ENCODE data around the gene KIF18B. TPM values are rescaled to one million over a fixed set of nuclear protein-coding genes. Genes with fewer than 3 reads are reported as not detected.

Gene KIF18B
- total RNA-seq, 1 experiment from 2014 or later = 82.2 TPM

DNA sequence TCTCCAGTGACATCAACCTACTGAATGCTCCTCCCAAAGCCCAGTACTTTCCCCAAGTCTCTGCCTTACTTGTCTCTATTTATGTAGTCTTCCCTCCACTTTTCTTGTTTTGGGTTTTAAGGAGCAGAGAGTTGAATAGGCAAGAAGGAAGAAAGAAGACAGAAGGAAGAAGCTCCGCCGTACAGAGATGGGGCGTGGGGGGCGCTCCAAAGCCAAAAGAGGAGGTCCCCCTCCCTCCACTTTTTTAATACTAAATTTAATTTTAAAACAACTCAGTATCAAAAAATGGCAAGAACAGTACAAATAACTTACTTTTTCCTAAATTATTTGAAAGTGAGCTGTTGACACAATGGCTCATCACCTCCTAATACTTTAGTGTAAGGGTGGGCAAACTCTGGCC is 52.9 kb downstream of the KIF18B start:
- Mint-ChIP-seq H3K27ac (no peak overlapping the region), H3K4me3 (no peak overlapping the region), H3K9me3 (no peaks in the 10 kb centered on the region), H3K27me3 (ENCODE audit: low read depth) (no peaks in the 10 kb centered on the region), H3K36me3 (peaks cover 21% of the 10 kb centered on the region), H3K4me1 (peaks cover 7% of the 10 kb centered on the region)
- ATAC-seq = no peak
- DNase-seq (ENCODE audit: low spot score) = no peak
- ChIA-PET CTCF (interaction anchor here (0.8 to 1.6 kb wide), 10 partner anchors 10 to 241 kb away, joined by 3 to 6 read pairs (median 3); partner anchors contain the start of gene ACBD4), POLR2A (no interaction called here)
- no peak for TF ChIP-seq SMAD4 (CRISPR knock-in tag; IDR thresholded peaks at IDR 0.05)
- TF ChIP-seq, protein P1, sequence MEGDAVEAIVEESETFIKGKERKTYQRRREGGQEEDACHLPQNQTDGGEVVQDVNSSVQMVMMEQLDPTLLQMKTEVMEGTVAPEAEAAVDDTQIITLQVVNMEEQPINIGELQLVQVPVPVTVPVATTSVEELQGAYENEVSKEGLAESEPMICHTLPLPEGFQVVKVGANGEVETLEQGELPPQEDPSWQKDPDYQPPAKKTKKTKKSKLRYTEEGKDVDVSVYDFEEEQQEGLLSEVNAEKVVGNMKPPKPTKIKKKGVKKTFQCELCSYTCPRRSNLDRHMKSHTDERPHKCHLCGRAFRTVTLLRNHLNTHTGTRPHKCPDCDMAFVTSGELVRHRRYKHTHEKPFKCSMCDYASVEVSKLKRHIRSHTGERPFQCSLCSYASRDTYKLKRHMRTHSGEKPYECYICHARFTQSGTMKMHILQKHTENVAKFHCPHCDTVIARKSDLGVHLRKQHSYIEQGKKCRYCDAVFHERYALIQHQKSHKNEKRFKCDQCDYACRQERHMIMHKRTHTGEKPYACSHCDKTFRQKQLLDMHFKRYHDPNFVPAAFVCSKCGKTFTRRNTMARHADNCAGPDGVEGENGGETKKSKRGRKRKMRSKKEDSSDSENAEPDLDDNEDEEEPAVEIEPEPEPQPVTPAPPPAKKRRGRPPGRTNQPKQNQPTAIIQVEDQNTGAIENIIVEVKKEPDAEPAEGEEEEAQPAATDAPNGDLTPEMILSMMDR (IDR thresholded peaks at IDR 0.05) = peak; percentile 35; the same call in 1 of the 2 replicates

DNA sequence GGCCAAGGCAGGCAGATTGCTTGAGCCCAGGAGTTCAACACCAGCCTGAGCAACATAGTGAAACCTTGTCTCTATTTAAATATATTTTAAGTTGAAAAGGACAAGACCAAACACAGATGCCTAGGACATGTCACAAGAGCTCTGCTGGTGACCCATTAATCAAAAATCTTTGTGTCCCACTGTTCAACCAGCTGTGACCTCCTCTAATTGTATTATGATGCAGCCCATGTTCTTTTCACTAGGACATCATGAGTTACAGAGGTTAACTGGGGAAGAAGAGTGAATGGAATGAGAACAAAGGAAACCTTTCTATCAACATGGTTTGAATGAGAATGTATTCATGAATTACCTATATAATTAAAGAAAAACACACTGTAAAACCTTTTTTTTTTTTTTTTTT is 55.3 kb downstream of the KIF18B start:
- no peak overlapping the region for H3K27ac Mint-ChIP-seq
- CTCF ChIA-PET = interaction anchor here (0.6 kb wide), 1 partner anchor 241 kb away, joined by 3 read pairs; no protein-coding TSS in a partner anchor
- POLR2A ChIA-PET = no interaction called here
- TF ChIP-seq, protein P2, sequence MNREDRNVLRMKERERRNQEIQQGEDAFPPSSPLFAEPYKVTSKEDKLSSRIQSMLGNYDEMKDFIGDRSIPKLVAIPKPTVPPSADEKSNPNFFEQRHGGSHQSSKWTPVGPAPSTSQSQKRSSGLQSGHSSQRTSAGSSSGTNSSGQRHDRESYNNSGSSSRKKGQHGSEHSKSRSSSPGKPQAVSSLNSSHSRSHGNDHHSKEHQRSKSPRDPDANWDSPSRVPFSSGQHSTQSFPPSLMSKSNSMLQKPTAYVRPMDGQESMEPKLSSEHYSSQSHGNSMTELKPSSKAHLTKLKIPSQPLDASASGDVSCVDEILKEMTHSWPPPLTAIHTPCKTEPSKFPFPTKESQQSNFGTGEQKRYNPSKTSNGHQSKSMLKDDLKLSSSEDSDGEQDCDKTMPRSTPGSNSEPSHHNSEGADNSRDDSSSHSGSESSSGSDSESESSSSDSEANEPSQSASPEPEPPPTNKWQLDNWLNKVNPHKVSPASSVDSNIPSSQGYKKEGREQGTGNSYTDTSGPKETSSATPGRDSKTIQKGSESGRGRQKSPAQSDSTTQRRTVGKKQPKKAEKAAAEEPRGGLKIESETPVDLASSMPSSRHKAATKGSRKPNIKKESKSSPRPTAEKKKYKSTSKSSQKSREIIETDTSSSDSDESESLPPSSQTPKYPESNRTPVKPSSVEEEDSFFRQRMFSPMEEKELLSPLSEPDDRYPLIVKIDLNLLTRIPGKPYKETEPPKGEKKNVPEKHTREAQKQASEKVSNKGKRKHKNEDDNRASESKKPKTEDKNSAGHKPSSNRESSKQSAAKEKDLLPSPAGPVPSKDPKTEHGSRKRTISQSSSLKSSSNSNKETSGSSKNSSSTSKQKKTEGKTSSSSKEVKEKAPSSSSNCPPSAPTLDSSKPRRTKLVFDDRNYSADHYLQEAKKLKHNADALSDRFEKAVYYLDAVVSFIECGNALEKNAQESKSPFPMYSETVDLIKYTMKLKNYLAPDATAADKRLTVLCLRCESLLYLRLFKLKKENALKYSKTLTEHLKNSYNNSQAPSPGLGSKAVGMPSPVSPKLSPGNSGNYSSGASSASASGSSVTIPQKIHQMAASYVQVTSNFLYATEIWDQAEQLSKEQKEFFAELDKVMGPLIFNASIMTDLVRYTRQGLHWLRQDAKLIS (CRISPR knock-in tag; IDR thresholded peaks at IDR 0.05; ENCODE audit: borderline replicate concordance) = no peak
- TF ChIP-seq ELF4 (CRISPR knock-in tag; IDR thresholded peaks at IDR 0.05; ENCODE audit: low read depth) (no peak), TP53 (CRISPR knock-in tag; IDR thresholded peaks at IDR 0.05) (no peak), KAT7 (CRISPR knock-in tag; IDR thresholded peaks at IDR 0.05; ENCODE audit: borderline replicate concordance) (no peak), JAZF1 (CRISPR knock-in tag; IDR thresholded peaks at IDR 0.05) (no peak), PRRX2 (CRISPR knock-in tag; IDR thresholded peaks at IDR 0.05) (no peak), MXD4 (CRISPR knock-in tag; IDR thresholded peaks at IDR 0.05; ENCODE audit: borderline replicate concordance) (no peak), CREB1 (CRISPR knock-in tag; IDR thresholded peaks at IDR 0.05) (no peak), ZNF416 (CRISPR knock-in tag; IDR thresholded peaks at IDR 0.05) (no peak), SP1 (CRISPR knock-in tag; conservative IDR thresholded peaks at IDR 0.05) (no peak), TEAD1 (CRISPR knock-in tag; IDR thresholded peaks at IDR 0.05) (no peak), FOXK1 (CRISPR knock-in tag; IDR thresholded peaks at IDR 0.05) (no peak), FOXJ3 (CRISPR knock-in tag; IDR thresholded peaks at IDR 0.05; ENCODE audit: borderline replicate concordance) (no peak)
- TF ChIP-seq, protein P3, sequence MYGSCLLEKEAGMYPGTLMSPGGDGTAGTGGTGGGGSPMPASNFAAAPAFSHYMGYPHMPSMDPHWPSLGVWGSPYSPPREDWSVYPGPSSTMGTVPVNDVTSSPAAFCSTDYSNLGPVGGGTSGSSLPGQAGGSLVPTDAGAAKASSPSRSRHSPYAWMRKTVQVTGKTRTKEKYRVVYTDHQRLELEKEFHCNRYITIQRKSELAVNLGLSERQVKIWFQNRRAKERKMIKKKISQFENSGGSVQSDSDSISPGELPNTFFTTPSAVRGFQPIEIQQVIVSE (CRISPR knock-in tag; IDR thresholded peaks at IDR 0.05; ENCODE audit: borderline replicate concordance) = no peak
- TF ChIP-seq, protein P4, sequence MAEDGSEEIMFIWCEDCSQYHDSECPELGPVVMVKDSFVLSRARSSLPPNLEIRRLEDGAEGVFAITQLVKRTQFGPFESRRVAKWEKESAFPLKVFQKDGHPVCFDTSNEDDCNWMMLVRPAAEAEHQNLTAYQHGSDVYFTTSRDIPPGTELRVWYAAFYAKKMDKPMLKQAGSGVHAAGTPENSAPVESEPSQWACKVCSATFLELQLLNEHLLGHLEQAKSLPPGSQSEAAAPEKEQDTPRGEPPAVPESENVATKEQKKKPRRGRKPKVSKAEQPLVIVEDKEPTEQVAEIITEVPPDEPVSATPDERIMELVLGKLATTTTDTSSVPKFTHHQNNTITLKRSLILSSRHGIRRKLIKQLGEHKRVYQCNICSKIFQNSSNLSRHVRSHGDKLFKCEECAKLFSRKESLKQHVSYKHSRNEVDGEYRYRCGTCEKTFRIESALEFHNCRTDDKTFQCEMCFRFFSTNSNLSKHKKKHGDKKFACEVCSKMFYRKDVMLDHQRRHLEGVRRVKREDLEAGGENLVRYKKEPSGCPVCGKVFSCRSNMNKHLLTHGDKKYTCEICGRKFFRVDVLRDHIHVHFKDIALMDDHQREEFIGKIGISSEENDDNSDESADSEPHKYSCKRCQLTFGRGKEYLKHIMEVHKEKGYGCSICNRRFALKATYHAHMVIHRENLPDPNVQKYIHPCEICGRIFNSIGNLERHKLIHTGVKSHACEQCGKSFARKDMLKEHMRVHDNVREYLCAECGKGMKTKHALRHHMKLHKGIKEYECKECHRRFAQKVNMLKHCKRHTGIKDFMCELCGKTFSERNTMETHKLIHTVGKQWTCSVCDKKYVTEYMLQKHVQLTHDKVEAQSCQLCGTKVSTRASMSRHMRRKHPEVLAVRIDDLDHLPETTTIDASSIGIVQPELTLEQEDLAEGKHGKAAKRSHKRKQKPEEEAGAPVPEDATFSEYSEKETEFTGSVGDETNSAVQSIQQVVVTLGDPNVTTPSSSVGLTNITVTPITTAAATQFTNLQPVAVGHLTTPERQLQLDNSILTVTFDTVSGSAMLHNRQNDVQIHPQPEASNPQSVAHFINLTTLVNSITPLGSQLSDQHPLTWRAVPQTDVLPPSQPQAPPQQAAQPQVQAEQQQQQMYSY (CRISPR knock-in tag; IDR thresholded peaks at IDR 0.05) = no peak
- TF ChIP-seq, protein P5, sequence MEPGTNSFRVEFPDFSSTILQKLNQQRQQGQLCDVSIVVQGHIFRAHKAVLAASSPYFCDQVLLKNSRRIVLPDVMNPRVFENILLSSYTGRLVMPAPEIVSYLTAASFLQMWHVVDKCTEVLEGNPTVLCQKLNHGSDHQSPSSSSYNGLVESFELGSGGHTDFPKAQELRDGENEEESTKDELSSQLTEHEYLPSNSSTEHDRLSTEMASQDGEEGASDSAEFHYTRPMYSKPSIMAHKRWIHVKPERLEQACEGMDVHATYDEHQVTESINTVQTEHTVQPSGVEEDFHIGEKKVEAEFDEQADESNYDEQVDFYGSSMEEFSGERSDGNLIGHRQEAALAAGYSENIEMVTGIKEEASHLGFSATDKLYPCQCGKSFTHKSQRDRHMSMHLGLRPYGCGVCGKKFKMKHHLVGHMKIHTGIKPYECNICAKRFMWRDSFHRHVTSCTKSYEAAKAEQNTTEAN (CRISPR knock-in tag; IDR thresholded peaks at IDR 0.05) = no peak
- TF ChIP-seq, protein P6, sequence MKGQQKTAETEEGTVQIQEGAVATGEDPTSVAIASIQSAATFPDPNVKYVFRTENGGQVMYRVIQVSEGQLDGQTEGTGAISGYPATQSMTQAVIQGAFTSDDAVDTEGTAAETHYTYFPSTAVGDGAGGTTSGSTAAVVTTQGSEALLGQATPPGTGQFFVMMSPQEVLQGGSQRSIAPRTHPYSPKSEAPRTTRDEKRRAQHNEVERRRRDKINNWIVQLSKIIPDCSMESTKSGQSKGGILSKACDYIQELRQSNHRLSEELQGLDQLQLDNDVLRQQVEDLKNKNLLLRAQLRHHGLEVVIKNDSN (CRISPR knock-in tag; IDR thresholded peaks at IDR 0.05) = no peak
- TF ChIP-seq, protein P7, sequence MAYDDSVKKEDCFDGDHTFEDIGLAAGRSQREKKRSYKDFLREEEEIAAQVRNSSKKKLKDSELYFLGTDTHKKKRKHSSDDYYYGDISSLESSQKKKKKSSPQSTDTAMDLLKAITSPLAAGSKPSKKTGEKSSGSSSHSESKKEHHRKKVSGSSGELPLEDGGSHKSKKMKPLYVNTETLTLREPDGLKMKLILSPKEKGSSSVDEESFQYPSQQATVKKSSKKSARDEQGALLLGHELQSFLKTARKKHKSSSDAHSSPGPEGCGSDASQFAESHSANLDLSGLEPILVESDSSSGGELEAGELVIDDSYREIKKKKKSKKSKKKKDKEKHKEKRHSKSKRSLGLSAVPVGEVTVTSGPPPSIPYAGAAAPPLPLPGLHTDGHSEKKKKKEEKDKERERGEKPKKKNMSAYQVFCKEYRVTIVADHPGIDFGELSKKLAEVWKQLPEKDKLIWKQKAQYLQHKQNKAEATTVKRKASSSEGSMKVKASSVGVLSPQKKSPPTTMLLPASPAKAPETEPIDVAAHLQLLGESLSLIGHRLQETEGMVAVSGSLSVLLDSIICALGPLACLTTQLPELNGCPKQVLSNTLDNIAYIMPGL (CRISPR knock-in tag; IDR thresholded peaks at IDR 0.05) = no peak

More for the DNA sequence above, 55.3 kb downstream of the KIF18B start:
- DNase-seq (ENCODE audit: low spot score) = no peak
- ATAC-seq = no peak
- H3K4me1 Mint-ChIP-seq = no peaks in the 10 kb centered on the region
- no peaks in the 10 kb centered on the region for H3K9me3 Mint-ChIP-seq
- no peaks in the 10 kb centered on the region for H3K27me3 Mint-ChIP-seq (ENCODE audit: low read depth)
- peaks cover 21% of the 10 kb centered on the region for H3K36me3 Mint-ChIP-seq
- H3K4me3 Mint-ChIP-seq = no peak overlapping the region
